Measurements from ENCODE around the gene CDPF1.

- TF ChIP-seq SUZ12 (IDR thresholded peaks at IDR 0.05; ENCODE audit: extremely low read depth, insufficient read depth, insufficient read length) (no peak), ZNF274 (IDR thresholded peaks at IDR 0.05; ENCODE audit: low read depth, low read length) (no peak)
Observed at GRCh38 chr22:46287873-46288751, 38.0 kb upstream of the CDPF1 start.
